GM19351 (cell line): ENCODE measurements around the gene ZNF536.
"Not testable (repeated sequence)": the region's sequence is repeated elsewhere in the genome, so short reads cannot be mapped to it uniquely, and the experiment has no call there.

Experiments used
- ATAC-seq: cut with Tn5 transposase; IDR thresholded peaks from one replicate; pipeline ENCODE4 v1.9.1; 2021; ENCODE audit warnings: mild to moderate bottlenecking, moderate library complexity; ENCODE audit not compliant: unreplicated experiment

Gene ZNF536

DNA sequence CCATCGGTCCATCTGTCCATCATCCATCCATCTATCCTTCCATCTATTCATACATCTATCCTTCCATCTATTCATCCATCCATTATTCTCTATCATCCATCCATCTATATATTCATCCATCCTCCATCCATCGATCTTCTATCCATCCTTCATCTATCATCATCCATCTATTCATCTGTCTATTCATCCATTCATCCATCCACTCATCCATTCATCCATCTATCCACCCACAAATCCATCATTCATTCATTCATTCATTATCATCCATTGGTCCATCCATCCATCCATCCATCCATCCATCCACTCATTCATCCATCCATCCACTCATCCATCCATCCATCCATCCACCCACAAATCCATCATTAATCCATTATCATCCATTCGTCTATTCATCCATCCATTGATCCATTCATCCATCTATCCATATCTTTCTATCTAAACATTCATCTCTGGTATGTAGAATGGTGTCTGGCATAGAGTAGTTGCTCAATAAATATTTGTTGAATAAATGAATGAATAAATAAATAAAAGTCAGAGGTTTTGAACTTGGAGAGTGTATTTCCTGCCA lies 36.6 kb downstream of the ZNF536 start:
- ATAC-seq, result no peak

DNA sequence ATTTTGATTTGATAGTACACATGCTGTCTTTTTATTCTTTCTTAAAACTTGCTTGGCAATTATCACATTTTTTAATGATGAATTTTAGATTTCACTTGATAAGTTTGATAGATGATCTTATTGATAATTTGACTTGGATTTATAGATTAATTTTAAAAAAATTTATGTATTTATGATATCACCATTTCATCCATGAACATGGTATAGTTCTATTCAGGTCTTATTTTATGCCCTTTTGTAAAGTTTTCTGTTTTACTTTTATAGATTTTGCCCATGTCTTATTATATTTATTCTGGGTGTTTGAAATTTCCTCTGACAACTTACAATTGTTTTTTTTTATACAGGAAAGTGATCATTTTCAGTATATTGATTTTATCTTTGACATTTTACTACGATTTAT lies 39.5 kb downstream of the ZNF536 start:
- ATAC-seq, result no peak

DNA sequence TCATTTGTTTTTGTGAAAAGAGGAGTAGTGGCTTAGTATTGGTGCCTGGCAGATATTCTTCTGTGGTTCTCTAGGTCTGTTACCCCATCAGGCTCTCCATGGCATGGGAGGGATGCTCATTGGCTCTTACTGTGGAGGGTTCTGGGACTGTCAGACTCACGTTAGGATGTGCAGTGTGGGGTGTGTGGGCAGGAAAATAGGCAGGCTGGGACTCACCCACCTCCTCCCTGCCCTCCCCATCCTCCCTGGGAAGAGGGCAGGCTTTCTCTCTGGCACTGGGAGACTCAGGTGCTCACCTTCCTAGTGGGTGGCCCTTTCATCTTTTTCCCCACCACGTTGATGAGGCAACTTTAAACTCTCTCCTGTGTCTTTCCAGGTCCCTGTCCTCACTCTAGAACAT lies 44.2 kb downstream of the ZNF536 start:
- ATAC-seq, result no peak

DNA sequence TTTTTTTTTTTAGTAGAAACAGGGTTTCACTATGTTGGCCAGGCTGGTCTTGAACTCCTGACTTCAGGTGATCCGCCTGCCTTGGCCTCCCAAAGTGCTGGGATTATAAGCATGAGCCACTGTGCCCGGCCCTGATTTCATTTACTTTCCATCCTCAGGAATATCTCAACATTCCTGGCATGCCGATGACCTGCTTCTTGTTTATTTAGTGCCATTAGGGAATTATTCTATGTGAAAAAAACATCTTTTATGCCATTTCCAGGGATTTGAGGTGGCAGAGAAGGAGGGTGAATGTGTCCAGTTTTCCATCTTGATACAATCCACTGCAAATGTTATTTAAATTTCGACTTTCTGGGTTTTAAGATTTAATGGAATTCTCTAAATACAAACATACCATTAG lies 45.0 kb downstream of the ZNF536 start:
- not testable (repeated sequence) for ATAC-seq

DNA sequence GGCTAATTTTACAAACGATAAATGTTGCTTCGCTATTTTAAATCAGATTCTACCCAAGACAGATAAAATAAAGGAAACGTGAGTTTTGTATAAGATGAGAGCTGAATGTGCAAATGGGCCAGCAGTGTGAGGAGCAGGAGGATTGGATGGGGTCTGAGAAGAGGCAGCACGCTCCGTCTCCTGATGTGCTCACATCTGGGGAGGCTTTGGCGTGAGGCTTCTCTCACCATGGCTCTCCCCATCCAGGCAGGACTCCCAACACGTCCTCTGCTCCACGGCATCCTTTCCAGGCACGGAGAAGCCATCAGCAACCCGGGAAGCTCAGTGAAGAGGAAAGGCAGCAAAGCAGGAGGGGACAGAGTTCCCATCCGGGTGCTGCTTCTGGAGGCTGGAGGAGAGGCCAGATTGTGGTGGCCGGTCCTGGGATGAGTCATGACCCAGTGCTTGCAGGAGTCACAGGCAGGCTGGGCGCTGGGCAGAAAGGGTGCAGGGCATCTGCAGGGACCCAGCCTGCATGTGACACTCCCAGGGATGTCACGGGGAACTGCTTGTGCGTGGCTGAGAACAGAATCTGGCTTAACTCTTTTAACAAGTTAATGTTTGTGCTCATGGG lies 47.5 kb downstream of the ZNF536 start:
- ATAC-seq, result no peak

DNA sequence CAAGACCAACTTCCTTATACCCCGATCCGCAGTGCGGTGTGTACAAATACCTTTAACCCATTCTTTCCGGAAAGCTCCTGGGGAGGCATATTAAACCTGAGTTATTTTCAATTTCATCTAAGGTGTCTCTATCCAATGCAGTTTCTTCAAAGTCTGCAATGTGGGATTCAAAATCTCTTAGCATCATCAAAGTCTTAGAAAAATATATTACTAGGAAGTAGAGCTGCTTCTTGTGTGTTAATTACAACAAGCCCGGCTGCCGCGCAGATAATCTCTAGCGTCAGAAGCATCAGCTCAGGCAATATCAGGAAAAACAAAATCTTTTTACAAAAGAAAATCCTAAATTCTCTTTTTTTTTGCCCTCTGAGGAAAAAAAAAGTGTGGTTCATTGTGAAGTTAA lies 48.1 kb downstream of the ZNF536 start:
- no peak for ATAC-seq

DNA sequence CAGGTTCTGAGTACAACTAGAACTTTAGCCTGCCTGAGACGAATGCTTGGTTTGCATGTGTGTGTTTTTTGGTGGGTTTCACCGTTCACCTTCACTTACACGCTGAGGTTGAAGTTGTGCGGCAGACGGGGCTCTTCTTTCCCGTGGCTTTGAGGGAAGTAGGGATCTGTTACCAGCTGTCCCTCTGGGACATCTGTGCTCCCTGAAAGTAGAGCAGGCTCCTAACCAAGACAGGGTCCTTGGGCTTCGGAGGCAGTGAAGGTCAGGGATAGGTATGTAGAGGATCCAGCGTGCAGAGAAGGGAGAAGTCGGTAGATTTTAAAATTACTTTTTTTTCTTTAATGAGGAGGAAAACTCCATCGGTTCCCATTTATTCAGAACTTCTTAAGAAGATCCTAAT lies 48.7 kb downstream of the ZNF536 start:
- ATAC-seq, result no peak

DNA sequence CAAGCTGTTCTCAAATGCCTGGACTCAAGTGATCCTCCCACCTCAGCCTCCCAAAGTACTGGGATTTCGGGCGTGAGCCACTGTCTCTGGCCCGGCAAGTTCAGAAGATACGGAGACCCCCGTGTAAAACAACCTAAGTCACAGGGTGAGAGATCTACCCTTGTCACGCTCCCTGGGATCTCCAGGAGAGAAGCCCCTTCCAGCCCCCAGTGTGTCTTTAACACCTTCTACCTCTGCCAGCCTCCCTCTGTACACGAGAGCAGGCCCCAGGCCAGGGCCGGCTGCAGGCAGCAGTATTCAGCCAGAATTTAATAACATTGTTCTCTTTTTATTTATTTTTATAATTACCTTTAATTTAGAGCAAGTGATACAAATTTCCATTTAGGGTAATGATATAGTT lies 49.4 kb downstream of the ZNF536 start:
- no peak for ATAC-seq

DNA sequence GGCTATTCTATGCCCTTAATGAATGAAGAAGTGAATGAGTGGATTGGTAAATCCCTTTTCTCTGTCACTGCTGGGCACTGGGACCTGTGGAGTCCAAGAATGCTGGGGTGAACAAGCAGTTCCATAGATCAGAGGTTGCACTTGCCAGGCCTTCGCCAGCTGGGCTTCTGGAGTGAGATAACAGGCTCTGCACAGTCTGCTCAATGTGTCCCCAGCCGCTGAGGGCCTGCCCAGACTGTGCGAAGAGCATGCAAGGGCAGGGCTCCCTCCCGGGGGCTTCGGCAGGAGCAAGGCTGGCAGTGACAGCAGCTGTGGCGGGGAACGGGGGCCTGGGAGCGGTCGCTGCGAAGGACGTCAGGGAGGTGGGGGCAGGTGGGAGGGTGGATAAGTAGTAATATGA lies 51.3 kb downstream of the ZNF536 start:
- no peak for ATAC-seq

DNA sequence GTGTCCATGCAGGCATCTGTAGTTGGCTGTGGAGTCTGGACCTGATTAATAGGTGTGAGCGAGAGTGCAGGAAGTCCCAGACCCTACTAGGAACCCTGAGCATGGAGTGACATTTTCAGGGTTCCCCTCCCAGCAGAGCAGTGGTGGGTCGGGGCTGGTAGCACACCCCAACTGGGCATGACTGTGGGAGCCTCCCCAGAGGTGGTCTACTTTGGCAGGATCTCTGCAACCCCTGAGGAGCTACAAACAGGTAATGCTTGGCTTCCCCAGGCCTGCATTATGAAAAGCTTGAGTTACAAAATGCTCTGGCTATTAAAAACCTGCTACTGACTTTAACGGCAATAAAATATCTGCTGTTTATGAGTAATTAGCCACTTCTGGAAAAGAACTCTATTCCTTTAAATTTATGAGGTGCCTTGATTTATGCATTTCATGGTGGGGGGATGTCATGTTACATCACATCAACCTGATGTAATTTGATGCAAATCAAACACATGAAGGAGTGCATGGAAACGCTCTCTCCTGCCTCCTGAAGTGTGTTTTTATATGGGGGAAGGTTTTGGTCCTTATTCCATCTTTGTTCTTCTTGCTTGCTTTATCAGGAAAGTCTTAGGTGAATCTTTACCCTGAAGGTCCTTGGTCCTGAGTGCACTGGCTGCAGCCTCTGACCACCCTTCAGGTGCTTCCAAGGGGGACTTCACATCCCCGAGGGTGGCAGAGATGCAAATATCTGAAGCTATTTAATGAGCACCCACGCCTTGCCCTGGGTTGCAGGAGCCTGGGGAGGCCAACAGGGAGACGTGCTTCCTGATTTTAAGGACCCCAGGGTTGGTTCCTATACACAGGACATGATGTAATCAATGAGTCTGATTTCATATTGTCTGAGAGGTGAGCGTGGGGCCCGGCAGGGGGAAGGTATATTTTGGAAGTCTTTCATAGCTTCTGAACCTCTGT lies 54.0 kb downstream of the ZNF536 start:
- ATAC-seq, result no peak

DNA sequence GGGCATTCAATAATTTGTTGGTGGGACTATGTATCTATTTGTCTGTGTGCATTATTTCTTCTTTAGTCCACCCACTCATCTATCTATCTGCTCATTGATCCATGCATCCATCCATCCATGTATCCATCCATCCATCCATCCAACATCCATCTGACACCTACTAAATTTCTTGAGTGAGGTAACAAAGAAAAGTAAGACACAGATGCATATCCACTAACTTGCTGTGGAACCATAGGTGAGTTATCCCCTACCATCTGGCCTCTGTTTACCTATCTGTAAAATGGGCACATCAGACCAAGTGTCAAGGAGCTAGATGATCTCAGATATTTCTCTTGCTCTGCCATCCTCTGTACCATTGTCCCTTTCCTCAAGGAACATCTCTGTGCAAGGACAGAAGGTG lies 54.7 kb downstream of the ZNF536 start:
- no peak for ATAC-seq

DNA sequence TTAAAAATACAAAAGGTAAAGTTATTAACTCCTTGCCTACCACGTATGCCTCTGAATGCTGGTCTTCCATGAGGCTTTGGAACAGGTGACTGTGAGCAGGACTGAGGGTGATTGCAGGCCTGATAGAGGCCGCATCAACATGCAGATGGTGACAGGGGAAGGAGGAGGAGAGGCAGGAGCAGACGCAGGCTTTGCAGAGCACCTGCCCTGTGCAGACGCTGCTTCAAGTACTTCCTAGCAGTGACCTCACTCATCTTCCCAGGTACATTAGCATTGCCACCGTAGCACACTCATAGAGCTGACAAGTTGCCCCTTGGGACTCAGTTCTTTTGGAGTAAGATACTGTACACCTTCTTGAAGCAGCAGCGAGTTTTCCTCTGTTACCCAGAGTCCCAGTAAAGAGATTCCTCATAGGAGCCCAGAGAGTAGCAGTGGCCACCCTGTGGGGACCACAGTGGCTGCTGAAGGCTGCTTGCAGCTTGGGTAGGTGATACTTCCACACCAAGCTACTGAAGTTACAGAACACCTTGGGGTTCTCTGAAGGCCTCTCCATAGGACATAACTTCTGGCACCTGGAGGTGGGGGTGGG lies 56.0 kb downstream of the ZNF536 start:
- no peak for ATAC-seq

DNA sequence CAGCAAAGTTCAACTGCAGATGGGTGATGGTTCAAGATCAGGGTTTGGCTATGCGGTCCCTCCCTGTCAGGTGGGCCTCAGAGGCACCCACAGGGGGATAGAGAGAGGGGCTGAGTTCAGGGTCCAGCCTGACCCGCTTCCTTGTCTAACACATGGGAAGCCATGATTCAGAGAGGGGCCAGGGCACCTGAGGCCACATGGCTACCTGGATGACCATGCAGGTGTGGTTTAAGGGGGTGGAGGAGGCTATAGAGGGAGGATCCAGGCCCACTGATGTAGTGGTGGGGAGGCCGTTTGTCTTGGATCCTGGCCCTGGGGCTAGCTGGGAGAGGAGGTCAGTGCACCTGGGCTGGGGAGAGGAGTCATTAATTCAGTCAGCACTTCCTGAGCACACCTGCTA lies 56.7 kb downstream of the ZNF536 start:
- no peak for ATAC-seq

DNA sequence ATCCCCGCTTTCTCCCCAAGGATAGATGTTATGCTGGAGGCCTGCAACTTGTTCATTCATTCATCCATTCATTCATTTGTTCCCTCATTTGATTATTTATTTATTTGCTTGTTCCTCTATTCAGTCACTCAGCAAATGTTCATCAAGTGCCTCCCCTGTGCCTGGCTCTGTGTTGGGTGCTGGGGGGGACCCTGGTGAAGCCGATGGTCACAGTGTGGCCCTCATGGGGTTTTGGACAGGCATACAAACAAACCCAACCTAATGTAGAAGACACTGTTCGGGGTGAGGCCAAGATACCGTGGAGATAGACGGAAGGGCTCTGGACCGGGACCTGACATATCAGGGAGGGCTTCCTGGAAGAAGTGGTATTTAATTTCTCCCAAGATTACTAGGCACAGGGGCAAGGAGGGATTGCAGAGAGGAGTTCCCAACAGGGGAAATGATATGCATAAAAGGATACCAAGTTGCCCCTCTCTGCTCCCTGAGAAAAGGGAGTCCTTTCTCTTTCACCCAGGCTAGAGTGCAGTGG lies 58.1 kb downstream of the ZNF536 start:
- no peak for ATAC-seq

DNA sequence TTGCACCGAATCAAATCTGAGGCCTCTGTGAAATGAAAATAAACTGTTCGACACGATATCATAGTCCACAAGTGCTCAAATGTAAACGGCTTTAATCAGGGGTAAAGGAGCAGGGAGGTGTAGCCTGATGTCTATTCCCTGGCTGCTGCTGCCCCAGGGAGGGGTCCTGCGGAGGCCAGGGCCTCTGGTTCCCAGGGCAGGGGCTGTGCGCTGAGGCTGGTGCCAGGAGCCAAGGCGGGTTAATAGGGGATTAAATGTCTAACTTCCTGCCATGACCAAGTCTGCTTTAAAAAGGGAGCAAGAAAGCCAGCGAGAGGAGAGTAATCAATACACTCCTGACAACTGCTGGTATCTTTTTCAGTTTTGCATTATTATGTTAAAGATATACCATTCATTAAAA lies 59.4 kb downstream of the ZNF536 start:
- ATAC-seq, result no peak

DNA sequence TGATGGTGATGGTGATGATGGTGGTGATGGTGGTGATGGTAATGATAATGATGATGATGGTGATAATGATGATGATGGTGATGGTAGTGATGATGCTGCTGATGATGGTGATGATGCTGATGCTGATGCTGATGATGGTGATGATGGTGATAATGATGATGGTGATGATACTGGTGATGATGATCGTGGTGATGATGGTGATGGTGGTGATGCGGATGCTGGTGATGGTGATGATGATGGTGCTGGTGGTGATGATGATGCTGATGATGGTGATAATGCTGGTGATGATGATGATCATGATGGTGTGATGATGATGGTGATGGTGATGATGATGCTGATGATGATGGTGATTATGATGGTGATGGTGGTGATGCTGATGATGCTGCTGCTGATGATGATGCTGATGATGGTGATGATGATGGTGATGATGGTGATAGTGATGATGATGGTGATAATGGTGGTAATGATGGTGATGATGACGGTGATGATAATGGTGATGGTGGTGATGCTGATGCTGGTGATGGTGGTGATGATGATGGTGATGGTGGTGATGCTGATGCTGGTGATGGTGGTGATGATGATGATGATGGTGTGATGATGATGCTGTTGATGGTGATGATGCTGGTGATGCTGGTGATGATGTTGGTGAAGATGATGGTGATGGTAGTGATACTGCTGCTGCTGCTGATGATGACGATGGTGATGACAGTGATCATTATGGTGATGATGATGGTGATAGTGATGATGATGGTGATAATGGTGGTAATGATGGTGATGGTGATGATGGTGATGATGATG lies 62.8 kb downstream of the ZNF536 start:
- ATAC-seq, result no peak

DNA sequence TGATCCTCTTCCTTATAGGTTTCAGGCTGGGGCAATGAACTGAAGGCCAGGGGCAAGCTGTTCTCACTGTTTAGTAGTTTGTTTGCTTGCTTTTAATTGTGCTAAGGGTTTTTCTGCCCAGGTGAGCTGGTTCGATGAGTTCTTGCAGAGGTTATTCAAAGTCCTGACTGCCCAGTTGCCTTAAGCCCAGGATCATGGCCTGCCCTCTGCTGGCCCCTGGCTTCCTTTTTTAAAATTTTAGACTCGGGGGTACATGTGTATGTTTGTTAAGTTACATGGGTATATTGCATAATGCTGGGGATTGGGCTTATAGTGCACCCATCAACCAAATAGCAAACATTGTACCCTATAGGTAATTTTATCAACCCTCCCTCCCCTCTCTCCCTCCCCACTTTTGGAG lies 65.7 kb downstream of the ZNF536 start:
- no peak for ATAC-seq

DNA sequence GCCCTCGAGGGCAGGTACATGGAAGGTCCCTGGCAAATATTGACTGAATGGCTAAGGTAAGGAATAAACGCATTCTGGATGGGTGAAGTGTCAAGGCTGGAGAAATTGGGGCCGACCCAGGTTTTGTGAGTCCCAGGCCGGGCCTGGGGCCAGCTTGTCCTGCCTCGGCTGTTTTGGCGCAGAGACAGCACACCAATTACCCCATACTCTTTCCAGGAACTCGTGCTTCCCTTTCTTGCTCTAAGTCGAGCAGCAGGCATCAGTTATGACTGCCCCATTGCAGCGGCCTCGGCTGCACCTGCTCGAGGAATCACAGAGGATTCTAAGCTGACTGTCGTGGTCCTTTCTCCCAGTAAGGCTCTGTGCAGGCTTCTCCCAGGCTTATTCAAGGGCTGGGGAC lies 67.1 kb downstream of the ZNF536 start:
- ATAC-seq, result no peak

DNA sequence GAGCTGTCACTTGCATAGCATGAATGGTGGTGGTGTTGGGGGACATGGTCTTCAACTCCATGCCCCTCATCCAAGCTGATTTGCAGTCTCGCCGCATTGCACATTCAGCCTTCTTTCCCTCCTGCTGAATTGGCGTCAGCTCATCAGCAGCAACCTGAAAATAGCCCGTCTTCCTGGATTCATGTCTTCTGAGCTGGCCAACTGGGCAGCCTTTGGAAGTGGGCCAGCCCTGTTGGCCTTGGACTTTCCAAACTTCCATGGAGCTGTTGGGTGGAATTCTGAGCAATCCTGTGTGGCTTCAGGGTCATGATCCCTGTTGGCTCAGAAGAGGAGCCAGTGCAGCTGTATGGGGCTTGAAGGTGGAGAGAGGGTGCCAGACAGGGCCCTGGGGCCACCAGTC lies 68.8 kb downstream of the ZNF536 start:
- no peak for ATAC-seq

DNA sequence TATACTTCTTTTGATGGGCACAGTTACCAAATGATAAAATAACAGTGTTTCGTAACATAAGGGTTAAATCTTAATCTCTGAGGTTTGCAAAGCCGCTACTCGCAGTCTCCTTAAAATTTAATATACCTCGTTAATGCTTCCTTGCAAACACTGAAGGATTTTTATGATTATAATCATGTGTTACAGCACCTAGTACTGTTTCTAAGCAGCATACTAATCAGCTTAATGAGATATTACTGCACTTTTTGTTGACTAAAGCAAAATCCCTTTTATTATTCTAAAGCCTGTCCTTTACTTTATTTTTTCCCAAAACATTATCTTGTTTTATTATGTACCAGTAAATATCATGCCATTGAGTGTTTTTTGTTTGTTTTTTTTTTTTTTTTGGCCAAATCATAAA lies 70.5 kb downstream of the ZNF536 start:
- no peak for ATAC-seq
